ENCODE data around the gene PARD6B. TPM values are rescaled to one million over a fixed set of nuclear protein-coding genes. Genes with fewer than 3 reads are reported as not detected.

The PARD6B gene
- total RNA-seq, 1 experiment from 2014 or later = 153 TPM

GRCh38 chr20:50772420-50773185 lies 41.2 kb downstream of the PARD6B start:
- ChIA-PET POLR2A (interaction anchor here (0.6 to 0.7 kb wide), 2 partner anchors 19 to 48 kb away, joined by 3 read pairs; no protein-coding TSS in a partner anchor), CTCF (interaction anchor here (0.7 to 0.9 kb wide), 3 partner anchors 15 to 18 kb away, joined by 3 to 4 read pairs (median 4); no protein-coding TSS in a partner anchor)
- H3K27ac Mint-ChIP-seq (ENCODE audit: unreplicated experiment) = no peak overlapping the region
- Histone ChIP-seq H3K36me3 (ENCODE audit: control insufficient read depth, insufficient read depth, low read length) (no peaks in the 10 kb centered on the region), H3K4me3 (ENCODE audit: low read depth, low read length) (no peak overlapping the region), H3K27me3 (replicated peaks; ENCODE audit: control insufficient read depth, insufficient read depth, low read length) (no peaks in the 10 kb centered on the region), H3K9me3 (no peaks in the 10 kb centered on the region), H3K4me1 (peaks cover 13% of the 10 kb centered on the region)
- BruUV-seq (replicated peaks) = no TSS peak
- DNase-seq = peak in 1 of 2 experiments; percentile 31
- H3K27me3 Mint-ChIP-seq (ENCODE audit: insufficient read depth, unreplicated experiment) = no peaks in the 10 kb centered on the region
- TF ChIP-seq, protein P1, sequence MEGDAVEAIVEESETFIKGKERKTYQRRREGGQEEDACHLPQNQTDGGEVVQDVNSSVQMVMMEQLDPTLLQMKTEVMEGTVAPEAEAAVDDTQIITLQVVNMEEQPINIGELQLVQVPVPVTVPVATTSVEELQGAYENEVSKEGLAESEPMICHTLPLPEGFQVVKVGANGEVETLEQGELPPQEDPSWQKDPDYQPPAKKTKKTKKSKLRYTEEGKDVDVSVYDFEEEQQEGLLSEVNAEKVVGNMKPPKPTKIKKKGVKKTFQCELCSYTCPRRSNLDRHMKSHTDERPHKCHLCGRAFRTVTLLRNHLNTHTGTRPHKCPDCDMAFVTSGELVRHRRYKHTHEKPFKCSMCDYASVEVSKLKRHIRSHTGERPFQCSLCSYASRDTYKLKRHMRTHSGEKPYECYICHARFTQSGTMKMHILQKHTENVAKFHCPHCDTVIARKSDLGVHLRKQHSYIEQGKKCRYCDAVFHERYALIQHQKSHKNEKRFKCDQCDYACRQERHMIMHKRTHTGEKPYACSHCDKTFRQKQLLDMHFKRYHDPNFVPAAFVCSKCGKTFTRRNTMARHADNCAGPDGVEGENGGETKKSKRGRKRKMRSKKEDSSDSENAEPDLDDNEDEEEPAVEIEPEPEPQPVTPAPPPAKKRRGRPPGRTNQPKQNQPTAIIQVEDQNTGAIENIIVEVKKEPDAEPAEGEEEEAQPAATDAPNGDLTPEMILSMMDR (IDR thresholded peaks at IDR 0.05; ENCODE audit: insufficient read depth in 1 of 2, low read depth in 1 of 2, low read length in 1 of 2, severe bottlenecking in 1 of 2, unreplicated experiment in 1 of 2) = no peak
- H3K9me3 Mint-ChIP-seq (ENCODE audit: unreplicated experiment) = no peaks in the 10 kb centered on the region
- no peak overlapping the region for H3K4me3 Mint-ChIP-seq (ENCODE audit: unreplicated experiment)
- intact Hi-C loops (cut with micrococcal nuclease; ENCODE audit: unreplicated experiment) = no loop called here
- H3K36me3 Mint-ChIP-seq (ENCODE audit: insufficient read depth, unreplicated experiment) = no peaks in the 10 kb centered on the region
- peaks cover 10% of the 10 kb centered on the region for H3K4me1 Mint-ChIP-seq (ENCODE audit: low read depth, unreplicated experiment)

GRCh38 chr20:50774515-50774914 lies 43.1 kb downstream of the PARD6B start:
- BruUV-seq (replicated peaks) = no TSS peak
- ChIA-PET CTCF (interaction anchor here (0.6 to 1.4 kb wide), 6 partner anchors 13 to 61 kb away, joined by 3 to 7 read pairs (median 4); no protein-coding TSS in a partner anchor), POLR2A (interaction anchor here (0.6 kb wide), 1 partner anchor 14 kb away, joined by 5 read pairs; no protein-coding TSS in a partner anchor)
- TF ChIP-seq, protein P1 (IDR thresholded peaks at IDR 0.05; ENCODE audit: insufficient read depth in 1 of 2, low read depth in 1 of 2, low read length in 1 of 2, severe bottlenecking in 1 of 2, unreplicated experiment in 1 of 2) = no peak
- Mint-ChIP-seq H3K36me3 (ENCODE audit: insufficient read depth, unreplicated experiment) (no peaks in the 10 kb centered on the region), H3K27ac (ENCODE audit: unreplicated experiment) (no peak overlapping the region), H3K9me3 (ENCODE audit: unreplicated experiment) (no peaks in the 10 kb centered on the region), H3K27me3 (ENCODE audit: insufficient read depth, unreplicated experiment) (no peaks in the 10 kb centered on the region), H3K4me3 (ENCODE audit: unreplicated experiment) (no peak overlapping the region), H3K4me1 (ENCODE audit: low read depth, unreplicated experiment) (peaks cover 9% of the 10 kb centered on the region)
- Histone ChIP-seq H3K4me3 (ENCODE audit: low read depth, low read length) (no peak overlapping the region), H3K4me1 (peaks cover 10% of the 10 kb centered on the region; the same call in 1 of the 2 replicates), H3K9me3 (no peaks in the 10 kb centered on the region), H3K36me3 (ENCODE audit: control insufficient read depth, insufficient read depth, low read length) (no peaks in the 10 kb centered on the region), H3K27me3 (replicated peaks; ENCODE audit: control insufficient read depth, insufficient read depth, low read length) (no peaks in the 10 kb centered on the region)
- DNase-seq = peak in 1 of 2 experiments; percentile 7
- intact Hi-C loops (cut with micrococcal nuclease; ENCODE audit: unreplicated experiment) = no loop called here

GRCh38 chr20:50776122-50776817 lies 44.9 kb downstream of the PARD6B start:
- peak in 1 of 2 experiments; percentile 43 for DNase-seq
- Mint-ChIP-seq H3K4me1 (ENCODE audit: low read depth, unreplicated experiment) (peaks cover 4% of the 10 kb centered on the region), H3K27ac (ENCODE audit: unreplicated experiment) (no peak overlapping the region), H3K9me3 (ENCODE audit: unreplicated experiment) (no peaks in the 10 kb centered on the region), H3K4me3 (ENCODE audit: unreplicated experiment) (no peak overlapping the region), H3K36me3 (ENCODE audit: insufficient read depth, unreplicated experiment) (no peaks in the 10 kb centered on the region), H3K27me3 (ENCODE audit: insufficient read depth, unreplicated experiment) (no peaks in the 10 kb centered on the region)
- Histone ChIP-seq H3K27me3 (replicated peaks; ENCODE audit: control insufficient read depth, insufficient read depth, low read length) (no peaks in the 10 kb centered on the region), H3K9me3 (no peaks in the 10 kb centered on the region), H3K4me1 (peaks cover 6% of the 10 kb centered on the region; the same call in 1 of the 2 replicates), H3K36me3 (ENCODE audit: control insufficient read depth, insufficient read depth, low read length) (no peaks in the 10 kb centered on the region), H3K4me3 (ENCODE audit: low read depth, low read length) (no peak overlapping the region)
- intact Hi-C loops (cut with micrococcal nuclease; ENCODE audit: unreplicated experiment) = no loop called here
- TF ChIP-seq, protein P1 (IDR thresholded peaks at IDR 0.05; ENCODE audit: insufficient read depth in 1 of 2, low read depth in 1 of 2, low read length in 1 of 2, severe bottlenecking in 1 of 2, unreplicated experiment in 1 of 2) = no peak
- POLR2A ChIA-PET = interaction anchor here (0.8 kb wide), 1 partner anchor 15 kb away, joined by 3 read pairs; no protein-coding TSS in a partner anchor
- no TSS peak for BruUV-seq (replicated peaks)
- CTCF ChIA-PET = interaction anchor here (0.6 to 1.4 kb wide), 2 partner anchors 15 to 17 kb away, joined by 3 to 4 read pairs; no protein-coding TSS in a partner anchor
